ENCODE data around the gene LRRK1.

GRCh38 chr15:100948430-100948762, 29.2 kb downstream of the LRRK1 start:
- TF ChIP-seq EP300 (IDR thresholded peaks at IDR 0.05) (no peak), POLR2AphosphoS5 (IDR thresholded peaks at IDR 0.05) (no peak), POLR2A (IDR thresholded peaks at IDR 0.05) (no peak), CTCF (IDR thresholded peaks at IDR 0.05) (no peak)

Data from sigmoid colon (tissue), 4 donors.